ENCODE measurements around the gene SLC6A11. TPM values are rescaled to one million over a fixed set of nuclear protein-coding genes. Genes with fewer than 3 reads are reported as not detected.

The SLC6A11 gene
- total RNA-seq, 1 experiment from 2014 or later, result not detected

DNA sequence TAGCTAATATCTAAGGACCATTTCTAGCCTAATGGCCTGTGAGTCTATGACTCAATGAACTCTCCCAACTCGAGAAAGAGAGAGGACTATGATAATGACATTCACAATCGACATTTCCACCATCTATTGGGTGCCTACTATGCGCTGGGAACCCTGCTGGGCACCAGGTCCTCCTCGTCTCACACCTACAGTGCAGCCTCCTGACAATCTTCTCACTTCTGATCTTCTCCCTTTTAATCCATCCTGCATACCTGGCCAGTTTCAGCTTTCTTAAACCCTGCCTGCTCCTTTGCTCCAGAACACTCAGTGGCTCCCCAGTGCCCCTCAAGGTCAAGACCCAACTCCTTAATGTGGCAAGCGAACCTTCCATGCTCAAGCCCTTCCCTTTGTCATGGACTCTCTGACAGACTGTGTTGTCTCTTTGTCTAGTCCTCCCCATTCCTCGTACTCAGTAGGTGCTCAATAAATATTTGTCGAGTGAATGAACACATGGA lies 173.0 kb downstream of the SLC6A11 start:
- no peaks in the 10 kb centered on the region for H3K27me3 ChIP-seq (replicated peaks; ENCODE audit: control insufficient read depth, insufficient read depth, low read length)
- no TSS peak for BruUV-seq (replicated peaks)
- DNase-seq, result no peak
- TF ChIP-seq, protein P1, sequence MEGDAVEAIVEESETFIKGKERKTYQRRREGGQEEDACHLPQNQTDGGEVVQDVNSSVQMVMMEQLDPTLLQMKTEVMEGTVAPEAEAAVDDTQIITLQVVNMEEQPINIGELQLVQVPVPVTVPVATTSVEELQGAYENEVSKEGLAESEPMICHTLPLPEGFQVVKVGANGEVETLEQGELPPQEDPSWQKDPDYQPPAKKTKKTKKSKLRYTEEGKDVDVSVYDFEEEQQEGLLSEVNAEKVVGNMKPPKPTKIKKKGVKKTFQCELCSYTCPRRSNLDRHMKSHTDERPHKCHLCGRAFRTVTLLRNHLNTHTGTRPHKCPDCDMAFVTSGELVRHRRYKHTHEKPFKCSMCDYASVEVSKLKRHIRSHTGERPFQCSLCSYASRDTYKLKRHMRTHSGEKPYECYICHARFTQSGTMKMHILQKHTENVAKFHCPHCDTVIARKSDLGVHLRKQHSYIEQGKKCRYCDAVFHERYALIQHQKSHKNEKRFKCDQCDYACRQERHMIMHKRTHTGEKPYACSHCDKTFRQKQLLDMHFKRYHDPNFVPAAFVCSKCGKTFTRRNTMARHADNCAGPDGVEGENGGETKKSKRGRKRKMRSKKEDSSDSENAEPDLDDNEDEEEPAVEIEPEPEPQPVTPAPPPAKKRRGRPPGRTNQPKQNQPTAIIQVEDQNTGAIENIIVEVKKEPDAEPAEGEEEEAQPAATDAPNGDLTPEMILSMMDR (IDR thresholded peaks at IDR 0.05; ENCODE audit: insufficient read depth in 1 of 2, low read depth in 1 of 2, low read length in 1 of 2, severe bottlenecking in 1 of 2, unreplicated experiment in 1 of 2), result no peak
- intact Hi-C loops (cut with micrococcal nuclease; ENCODE audit: unreplicated experiment), result no loop called here
- ChIA-PET POLR2A (no interaction called here), CTCF (no interaction called here)
- H3K4me1 ChIP-seq, result no peaks in the 10 kb centered on the region
- Mint-ChIP-seq H3K27me3 (ENCODE audit: insufficient read depth, unreplicated experiment) (peaks cover 27% of the 10 kb centered on the region), H3K27ac (ENCODE audit: unreplicated experiment) (no peak overlapping the region), H3K4me1 (ENCODE audit: low read depth, unreplicated experiment) (no peaks in the 10 kb centered on the region), H3K9me3 (ENCODE audit: unreplicated experiment) (no peaks in the 10 kb centered on the region), H3K4me3 (ENCODE audit: unreplicated experiment) (no peak overlapping the region), H3K36me3 (ENCODE audit: insufficient read depth, unreplicated experiment) (no peaks in the 10 kb centered on the region)
- no peaks in the 10 kb centered on the region for H3K9me3 ChIP-seq
- H3K36me3 ChIP-seq (ENCODE audit: control insufficient read depth, insufficient read depth, low read length), result no peaks in the 10 kb centered on the region
- no peak overlapping the region for H3K4me3 ChIP-seq (ENCODE audit: low read depth, low read length)

Other genes with a start within 250 kb of the SLC6A11 start
- gene SLC6A1, start 176.5 kb downstream of the SLC6A11 start, total RNA-seq (2022), result not detected in 2 replicates